HG03135 (cell line): Measurements from ENCODE around the gene KLK1.
"Not testable (repeated sequence)": the region's sequence is repeated elsewhere in the genome, so short reads cannot be mapped to it uniquely, and the experiment has no call there.

Source experiments
- ATAC-seq: cut with Tn5 transposase; IDR thresholded peaks from one replicate; pipeline ENCODE4 v1.9.1; 2021; ENCODE audit warnings: mild to moderate bottlenecking, moderate library complexity; ENCODE audit not compliant: unreplicated experiment

Gene KLK1

DNA sequence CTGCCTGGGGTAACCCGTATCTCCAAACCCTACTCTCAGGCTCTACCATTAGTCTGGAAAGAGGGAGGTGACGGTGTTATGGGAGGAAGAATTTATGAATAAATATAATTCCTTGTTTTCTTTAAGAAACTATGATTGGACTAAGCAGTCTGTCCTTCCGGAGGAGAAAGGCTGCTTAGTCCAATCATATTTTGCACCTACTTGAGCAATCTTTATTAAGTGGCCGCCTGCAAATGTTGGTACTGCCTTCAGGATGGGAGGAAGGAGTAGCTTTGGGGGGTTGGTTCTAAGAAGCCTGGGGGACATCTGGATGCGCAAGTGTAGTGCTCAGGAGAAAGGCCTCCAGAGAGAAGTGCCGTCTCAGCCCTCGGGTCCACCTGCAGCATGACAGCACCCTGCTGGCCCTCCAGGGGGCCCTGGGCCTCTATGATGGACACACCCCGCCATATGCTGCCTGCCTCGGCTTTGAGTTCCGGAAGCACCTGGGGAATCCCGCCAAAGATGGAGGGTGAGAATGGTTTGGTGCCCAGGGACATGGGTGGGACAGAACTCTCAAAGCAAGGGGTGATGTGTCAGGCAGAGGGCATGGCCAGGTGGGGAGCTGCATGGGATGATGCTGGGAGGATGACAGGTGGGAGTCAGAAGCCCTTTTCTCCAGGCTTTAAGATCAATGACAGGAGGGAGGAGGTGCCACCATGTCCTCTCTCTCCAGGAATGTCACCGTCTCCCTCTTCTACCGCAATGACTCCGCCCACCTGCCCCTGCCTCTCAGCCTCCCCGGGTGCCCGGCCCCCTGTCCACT lies 29.3 kb downstream of the KLK1 start:
- no peak for ATAC-seq

DNA sequence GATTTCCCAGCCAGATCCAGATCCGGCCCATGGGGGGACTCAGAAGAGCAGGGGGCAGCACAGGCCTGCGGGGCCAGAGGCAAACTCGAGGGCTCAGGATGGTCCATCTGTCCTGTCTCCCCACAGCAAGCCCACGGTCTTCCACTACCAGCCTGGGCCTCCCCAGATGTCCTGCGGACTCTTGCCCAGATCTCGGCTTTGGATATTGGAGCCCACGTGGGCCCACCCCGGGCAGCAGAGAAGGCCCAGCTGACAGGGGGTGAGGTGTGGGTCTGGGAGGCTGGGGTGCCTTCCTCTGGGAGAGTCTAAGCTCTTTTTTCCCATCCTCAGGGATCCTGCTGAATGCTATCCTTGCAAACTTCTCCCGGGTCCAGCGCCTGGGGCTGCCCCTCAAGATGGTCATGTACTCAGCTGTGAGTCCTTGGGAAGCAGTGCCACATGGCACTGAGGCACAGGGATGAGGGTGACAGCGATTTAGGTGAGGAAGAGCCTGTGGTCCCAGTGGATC lies 30.0 kb downstream of the KLK1 start:
- ATAC-seq = no peak

DNA sequence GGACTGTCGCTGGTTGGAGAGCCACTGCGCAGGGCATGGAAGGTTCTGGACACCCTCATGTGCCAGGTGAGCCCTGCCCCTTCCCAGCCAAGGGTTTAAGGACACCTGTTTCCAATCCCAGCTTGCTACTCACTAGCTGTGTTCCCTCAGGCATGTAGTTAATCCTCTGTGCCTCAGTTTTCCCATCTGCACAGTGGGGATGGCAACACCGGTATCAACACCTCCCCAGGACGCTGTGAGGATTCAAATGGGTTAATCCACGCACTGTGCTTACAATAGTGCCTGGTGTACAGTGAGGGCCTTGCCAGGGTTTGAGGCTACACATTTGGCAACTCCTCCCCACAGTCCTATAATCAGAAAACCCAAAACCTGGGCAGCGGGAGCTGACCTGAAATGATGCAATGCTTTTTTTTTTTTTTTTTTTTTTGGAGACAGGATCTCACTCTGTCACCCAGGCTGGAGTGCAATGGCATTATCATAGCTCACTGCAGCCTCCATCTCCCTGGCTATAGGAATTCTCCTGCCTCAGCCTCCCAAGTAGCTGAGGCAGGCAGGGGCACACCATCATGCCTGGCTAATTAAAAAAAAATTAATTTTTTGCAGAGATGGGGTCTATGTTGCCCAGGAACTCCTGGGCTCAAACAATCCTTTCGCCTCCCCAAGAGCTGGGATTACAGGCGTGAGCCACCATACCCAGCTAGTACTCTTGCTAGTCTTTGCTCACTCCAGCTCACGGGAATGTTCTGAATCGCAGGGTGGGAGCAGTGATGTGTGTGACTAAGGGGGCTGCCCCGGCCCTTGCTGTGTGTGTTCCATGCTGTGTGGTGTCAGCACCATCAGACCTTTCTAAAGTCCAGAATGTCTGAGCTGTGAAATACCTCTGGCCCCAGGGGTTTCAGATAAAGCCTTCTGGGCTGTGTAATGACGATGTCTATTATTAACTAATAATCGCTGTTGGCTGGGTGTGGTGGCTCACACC lies 31.0 kb downstream of the KLK1 start:
- no peak for ATAC-seq

DNA sequence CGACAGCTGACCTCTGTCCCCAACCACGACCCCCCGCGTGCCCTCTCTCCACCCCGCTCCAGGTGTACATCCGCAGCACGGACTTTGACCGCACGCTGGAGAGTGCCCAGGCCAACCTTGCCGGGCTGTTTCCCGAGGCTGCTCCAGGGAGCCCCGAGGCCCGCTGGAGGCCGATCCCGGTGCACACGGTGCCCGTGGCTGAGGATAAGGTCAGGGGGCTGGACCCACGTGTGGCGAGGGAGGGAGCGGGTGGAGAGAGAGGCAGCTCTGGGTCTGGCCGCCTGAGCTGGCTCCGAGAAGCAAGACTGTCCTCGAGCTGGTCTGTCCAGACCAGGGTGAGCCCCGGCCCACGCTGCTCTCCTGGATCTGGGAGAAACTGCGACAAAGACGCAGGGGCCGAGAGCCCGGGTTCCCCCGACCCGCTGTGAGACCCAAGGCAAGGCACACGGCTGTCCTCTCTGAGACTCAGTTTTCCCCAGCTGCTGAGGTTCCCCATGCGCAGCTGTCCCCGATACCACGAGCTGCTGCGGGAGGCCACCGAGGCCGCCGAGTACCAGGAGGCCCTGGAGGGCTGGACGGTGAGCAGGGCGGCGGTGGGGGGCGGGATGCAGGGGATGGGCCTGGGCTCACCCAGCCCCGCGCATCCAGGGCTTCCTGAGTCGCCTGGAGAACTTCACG lies 31.9 kb downstream of the KLK1 start:
- no peak for ATAC-seq

DNA sequence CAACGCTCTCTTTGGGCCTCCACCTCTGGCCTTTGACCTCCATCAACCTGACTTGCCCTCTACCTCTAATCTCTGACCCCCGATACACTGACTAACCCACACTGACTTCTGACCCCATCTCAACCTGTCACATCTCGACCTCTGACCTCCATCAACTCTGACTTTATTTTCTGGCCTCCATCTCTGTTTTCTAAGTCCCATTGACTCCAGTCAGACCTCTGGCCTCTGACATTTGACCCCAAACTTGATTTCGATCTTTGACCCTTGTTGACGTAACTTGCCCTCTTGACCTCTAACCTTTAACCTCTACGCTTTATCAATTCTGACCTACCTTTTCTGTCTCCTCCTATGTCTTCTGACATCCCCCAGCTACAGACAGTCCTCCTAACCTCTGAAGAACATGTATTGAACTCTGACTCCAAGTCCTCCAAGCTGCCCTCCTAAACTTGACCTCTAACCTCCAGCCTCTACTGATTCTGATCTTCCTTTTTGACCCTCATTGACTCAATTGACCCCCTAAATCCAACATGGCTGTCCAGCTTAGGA lies 32.6 kb downstream of the KLK1 start:
- ATAC-seq = no peak

DNA sequence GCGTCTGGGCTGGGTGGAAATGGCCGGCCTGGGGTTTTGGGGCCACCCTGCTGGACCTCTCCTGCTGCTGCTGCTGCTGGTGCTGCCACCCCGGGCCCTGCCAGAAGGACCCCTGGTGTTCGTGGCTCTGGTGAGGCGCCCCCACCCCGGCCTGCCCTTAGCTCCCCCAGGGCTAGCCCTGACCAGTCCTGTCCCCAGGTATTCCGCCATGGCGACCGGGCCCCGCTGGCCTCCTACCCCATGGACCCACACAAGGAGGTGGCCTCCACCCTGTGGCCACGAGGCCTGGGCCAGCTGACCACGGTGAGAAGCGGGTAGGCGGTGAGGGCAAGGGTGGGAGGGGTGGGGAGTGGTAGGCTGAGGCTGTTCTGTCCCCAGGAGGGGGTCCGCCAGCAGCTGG lies 33.2 kb downstream of the KLK1 start, which contains the start of gene ACP4:
Gene ACP4, plus strand, starts transcription at position 20 of the 400 bp plus-strand sequence. Its CDS starts 0 bp downstream, at position 20.
- no peak for ATAC-seq

DNA sequence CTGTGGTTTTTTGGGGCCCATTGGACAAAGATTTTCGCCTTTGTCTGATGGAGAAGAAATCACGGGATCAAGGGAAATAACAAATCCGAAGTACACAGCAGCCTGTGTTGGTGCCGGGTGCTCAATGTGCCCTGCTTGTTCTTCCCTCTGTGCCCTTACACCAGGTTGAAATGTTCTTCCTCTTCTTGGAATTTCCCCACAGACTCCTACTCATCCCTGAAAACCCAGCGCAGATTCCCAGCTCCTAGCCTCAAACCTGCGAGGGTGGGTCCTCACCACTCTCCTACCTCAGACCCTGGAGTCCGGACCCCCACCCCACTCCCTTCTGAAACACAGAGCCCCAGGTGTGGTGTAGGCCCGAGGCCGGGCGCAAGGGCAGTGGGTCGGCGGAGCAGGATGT lies 38.3 kb downstream of the KLK1 start:
- no peak for ATAC-seq

DNA sequence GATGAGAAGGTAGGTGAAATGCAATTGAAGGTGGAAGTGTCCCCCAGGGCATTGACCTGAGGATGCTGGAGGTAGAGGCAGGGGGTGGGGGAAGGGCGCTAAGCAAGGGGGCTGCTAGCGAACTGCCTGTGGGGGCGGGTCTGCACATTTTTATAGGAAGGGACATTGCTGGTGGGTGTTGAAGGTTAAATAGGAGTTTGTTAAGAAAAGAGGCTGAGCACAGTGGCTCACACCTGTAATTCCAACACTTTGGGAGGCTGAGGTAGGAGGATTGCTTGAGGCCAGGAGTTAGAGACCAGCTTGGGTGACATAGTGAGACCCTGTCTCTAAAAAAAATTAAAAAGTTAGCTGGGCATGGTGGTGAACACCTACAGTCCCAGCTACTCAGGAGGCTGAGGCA lies 38.9 kb downstream of the KLK1 start:
- ATAC-seq = no peak

DNA sequence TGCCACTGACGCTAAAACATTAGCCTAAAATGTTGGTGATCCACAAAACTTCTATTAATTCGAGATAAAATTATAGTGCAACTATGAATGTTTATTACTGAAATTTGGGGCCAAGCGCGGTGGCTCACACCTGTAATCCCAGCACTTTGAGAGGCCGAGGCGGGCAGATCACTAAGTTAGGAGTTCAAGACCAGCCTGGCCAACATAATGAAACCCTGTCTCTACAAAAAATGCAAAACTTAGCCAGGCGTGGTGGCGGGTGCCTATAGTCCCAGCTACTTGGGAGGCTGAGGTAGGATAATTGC lies 39.8 kb downstream of the KLK1 start:
- not testable (repeated sequence) for ATAC-seq

DNA sequence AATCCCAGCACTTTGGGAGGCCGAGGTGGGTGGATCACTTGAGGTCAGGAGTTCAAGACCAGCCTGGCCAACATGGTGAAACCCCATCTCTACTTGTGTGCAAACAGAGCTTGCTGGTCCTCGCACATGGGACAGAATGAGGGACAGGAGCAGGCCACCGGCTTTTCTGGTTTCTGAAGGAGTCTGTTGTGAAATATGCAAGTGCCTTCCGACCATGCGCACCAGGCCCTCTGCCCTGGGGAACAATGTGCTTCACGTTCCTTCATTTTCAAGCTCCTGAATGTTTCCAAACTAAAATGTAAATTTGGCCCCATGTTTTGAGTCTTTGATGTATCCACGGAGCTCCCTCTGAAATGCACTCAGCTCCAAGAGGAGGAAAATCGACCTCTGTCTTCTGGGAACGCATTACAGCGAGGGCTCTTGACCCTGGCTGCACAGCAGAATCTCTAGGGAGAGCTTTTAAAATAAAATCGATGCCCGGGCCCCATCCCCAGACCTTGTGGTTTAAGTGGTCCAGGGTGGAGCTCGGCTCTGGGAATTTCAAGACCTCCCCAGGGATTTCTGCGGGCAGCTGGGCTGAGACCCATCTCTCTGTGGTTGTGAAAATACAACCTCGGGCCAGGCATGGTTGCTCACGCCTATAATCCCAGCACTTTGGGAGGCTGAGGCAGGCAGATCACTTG lies 42.7 kb downstream of the KLK1 start:
- ATAC-seq = no peak

DNA sequence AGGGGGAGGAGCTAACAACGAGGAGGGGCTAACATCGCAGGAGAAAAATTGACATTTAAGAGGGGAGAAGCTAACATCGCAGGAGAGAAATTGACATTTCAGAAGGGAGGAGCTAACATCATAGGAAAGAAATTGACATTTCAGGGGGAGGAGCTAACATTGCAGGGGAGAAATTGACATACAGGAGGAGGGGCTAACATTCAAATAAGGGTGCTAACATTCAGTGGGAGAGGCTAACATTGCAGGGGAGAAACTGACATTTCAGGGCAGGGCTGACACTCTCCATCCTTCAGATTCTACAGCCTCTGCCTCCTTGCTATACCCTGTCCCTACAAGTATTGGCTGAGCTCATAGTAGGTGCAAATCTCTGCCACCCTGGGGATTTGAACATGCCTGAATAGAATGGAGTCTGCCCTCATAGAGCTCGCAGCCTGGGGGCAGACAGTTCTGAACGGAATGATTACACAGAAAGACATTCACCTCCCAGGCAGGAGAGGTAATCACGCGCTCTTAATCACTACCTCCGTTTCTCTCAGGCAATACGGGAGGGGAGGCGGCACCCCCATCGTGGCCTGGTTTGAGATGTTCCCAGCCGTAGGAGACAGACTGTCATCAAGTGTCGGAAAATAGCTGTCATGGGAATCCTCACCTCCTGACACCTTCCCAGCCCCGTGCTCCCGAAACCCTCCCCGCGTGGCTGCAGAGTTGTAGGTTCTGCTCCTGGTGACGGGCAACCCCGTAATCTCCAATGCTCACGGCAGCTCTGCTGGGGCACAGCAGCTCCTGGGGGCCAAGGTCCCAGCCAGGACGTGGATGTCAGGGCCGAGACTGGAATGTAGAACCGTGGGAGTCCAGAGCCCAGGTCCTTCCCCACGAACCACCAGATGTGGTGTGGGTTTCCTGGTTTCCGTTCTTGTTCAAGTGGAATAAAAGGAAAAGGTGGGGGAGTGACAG lies 43.8 kb downstream of the KLK1 start:
- ATAC-seq = no peak

DNA sequence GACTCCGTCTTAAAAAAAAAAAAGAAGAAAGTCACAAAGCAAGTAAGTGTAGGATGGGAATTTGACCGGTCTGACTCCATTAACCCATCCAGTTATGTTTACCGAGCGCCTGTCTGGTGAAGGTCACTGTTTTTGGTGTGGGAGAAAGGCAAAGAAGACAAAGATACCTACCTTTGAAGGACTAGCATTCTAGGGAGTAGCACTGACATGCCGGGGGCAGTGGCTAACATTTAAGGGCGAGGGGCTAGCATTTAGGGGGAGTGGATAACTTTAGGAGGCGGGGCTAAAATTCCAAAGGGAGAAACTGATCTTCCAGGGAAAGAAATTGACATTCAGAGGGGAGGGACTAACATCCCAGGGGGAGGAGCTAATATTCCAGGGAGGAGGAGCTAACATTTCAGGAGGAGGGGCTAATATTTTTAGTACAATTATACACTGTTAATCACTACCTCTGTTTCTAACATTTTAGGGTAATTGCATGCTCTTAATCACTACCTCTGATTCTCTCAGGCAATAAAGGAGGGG lies 44.6 kb downstream of the KLK1 start:
- ATAC-seq = no peak

DNA sequence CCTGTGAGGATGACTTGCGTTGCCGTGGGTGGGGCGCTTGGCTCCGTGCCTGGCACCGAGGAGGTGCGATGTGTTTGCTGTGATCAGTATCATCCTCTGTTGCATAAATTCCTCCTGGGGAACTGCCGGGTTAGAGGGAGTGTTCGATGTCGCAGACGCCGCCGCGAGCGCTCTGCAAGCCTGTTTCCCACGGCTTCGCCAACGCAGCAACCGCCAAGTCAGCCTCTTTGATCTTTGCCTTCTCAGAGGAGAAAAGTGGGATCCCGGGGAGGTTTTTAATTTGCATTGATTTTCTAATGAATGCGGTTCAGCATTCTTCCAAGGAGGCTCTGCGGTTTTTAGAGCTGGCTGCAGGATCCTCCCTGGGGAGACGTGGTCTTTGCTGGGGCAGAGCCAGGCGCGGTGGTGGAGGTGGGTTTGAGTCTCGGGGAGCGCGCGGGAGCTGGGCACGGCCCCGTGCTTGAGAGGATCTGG lies 45.7 kb downstream of the KLK1 start:
- ATAC-seq = no peak

DNA sequence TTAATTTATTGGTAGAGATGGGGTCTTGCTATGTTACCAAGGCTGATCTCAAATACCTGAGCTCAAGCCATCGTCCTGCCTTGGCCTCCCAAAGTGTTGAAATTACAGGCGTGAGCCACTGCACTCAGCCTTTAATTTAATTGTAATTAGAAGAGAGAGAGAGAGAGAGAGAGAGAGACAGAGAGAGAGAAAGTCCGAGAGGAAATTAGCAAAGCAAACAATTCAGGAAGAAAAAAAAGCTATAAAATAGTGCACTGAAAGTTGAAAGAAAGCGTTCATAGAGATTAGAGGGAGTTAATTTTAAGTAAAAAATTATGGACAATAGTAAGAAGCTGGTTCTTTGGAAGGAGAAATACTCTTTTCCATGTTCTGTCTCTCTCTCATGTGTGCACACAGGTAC lies 46.3 kb downstream of the KLK1 start:
- ATAC-seq = no peak

DNA sequence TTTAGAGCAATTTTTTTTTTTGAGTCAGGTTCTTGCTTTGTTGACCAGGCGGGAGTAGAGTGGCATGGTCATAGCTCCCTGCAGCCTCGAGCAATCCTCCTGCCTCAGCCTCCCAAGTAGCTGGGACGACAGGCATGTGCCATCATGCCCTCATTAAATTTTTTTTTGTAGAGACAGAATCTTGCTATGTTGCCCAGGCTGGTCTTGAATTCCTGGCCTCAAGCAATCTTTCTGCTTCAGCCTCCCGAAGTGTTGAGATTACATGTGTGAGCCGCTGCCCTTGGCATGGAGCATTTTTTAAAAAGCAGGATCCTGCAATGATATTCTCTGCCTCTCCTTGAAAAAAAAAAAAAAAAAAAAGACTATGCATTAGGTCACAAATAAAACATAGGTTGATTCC lies 47.5 kb downstream of the KLK1 start:
- no peak for ATAC-seq

DNA sequence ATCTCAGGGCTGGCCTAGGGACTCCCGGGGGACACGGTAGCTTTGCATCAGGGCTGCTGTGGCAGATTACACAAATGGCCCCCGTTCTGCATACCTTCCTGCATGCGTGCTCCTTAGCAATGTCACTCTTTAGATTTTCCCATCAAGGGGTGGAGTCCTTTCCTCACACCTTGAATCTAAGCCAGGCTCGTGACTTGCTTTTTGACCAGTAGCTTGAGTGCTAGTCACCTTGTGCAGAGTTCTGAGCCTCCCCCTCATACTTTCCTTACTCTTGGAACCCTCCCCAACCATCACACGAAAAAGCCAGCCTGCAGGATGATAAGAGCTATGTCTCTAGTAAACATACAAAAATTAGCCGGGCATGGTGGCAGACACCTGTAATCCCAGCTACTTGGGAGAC lies 50.1 kb downstream of the KLK1 start:
- ATAC-seq = not testable (repeated sequence)

DNA sequence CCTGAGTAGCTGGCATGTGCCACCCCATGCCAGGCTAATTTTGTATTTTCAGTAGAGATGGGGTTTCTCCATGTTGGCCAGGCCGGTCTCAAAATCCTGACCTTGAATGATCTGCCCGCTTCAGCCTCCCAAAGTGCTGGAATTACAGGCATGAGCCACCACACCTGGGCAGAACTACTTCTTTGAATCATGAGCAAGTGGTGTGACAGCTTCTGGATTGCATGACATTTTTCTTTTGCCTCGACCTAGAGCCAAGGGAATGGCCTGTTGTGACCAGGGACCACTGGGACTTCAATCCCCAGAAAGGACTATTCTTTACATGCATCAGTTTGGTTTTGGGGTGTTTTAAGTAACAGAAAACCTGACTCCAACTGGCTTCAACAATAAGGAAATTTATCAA lies 50.7 kb downstream of the KLK1 start:
- ATAC-seq = not testable (repeated sequence)

DNA sequence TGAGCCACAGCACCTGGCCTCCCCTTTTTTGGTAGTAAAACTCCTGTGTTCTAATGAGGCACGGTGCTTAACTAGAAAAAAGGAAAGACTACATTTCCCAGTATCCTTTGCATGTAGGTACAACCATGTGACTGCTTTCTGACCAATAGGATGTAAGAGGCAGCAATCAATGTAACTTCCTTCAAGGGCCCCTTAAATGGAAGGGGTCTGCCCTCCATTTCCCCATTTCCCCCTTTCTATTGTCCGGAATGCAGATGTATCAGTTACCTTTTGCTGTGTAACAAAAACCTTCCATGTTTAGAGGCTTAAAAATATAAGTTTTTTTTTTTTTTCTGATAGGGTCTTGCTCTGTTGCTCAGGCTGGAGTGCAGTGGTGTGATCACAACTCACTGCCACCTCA lies 51.1 kb downstream of the KLK1 start:
- ATAC-seq = no peak

DNA sequence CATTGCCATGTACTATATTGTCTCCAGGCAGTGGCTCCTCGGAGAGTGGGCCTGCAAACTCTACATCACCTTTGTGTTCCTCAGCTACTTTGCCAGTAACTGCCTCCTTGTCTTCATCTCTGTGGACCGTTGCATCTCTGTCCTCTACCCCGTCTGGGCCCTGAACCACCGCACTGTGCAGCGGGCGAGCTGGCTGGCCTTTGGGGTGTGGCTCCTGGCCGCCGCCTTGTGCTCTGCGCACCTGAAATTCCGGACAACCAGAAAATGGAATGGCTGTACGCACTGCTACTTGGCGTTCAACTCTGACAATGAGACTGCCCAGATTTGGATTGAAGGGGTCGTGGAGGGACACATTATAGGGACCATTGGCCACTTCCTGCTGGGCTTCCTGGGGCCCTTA lies 52.7 kb downstream of the KLK1 start:
- no peak for ATAC-seq
